Astrocyte (in vitro differentiated cells and primary cell): ENCODE data around the gene GRK2. TPM values are rescaled to one million over a fixed set of nuclear protein-coding genes. Genes with fewer than 3 reads are reported as not detected.

Experiments
- DNase-seq: peaks from one replicate; pipeline ENCODE4 v3.0.0-alpha.2; 2010; ENCODE audit warnings: low read depth
- FAIRE-seq: peaks from 2 replicates; lab custom pipeline; 2011; peaks lifted over from hg19 to GRCh38; lab: Jason Lieb, UNC
- H2AFZ ChIP-seq: 2 replicates; pipeline ENCODE4 v1.6.0; 2012; ENCODE audit warnings: low read depth, low read length, inconsistent platforms
- H3K27ac ChIP-seq: 2 replicates; pipeline ENCODE4 v1.5.1; 2011; ENCODE audit warnings: low read depth, low read length, inconsistent platforms
- H3K27me3 ChIP-seq: 2 replicates; pipeline ENCODE4 v1.6.0; 2011; ENCODE audit warnings: low read length, inconsistent platforms; ENCODE audit not compliant: insufficient read depth
- H3K36me3 ChIP-seq: 2 replicates; pipeline ENCODE4 v1.5.1; 2011; ENCODE audit warnings: low read length, inconsistent platforms; ENCODE audit not compliant: insufficient read depth
- H3K4me1 ChIP-seq: 2 replicates; pipeline ENCODE4 v1.5.1; 2011; ENCODE audit warnings: low read length, inconsistent platforms; ENCODE audit not compliant: insufficient read depth
- H3K4me2 ChIP-seq: 2 replicates; pipeline ENCODE4 v1.6.0; 2012; ENCODE audit warnings: low read length, inconsistent platforms
- H3K4me3 ChIP-seq: 2 replicates; pipeline ENCODE4 v1.5.1; 2011; ENCODE audit warnings: low read depth, mild to moderate bottlenecking, low read length, inconsistent platforms; ENCODE audit not compliant: insufficient read depth
- H3K79me2 ChIP-seq: 2 replicates; pipeline ENCODE4 v1.6.0; 2012; ENCODE audit warnings: mild to moderate bottlenecking, low read length, inconsistent platforms; ENCODE audit not compliant: insufficient read depth
- H3K9ac ChIP-seq: 2 replicates; pipeline ENCODE4 v1.6.0; 2012; ENCODE audit warnings: mild to moderate bottlenecking, low read length, inconsistent platforms
- H3K9me3 ChIP-seq: 2 replicates; pipeline ENCODE4 v1.5.1; 2012; ENCODE audit warnings: low read depth, mild to moderate bottlenecking, low read length, inconsistent platforms; ENCODE audit not compliant: insufficient read depth
- H4K20me1 ChIP-seq: 2 replicates; pipeline ENCODE4 v1.6.0; 2012; ENCODE audit warnings: low read length, inconsistent platforms; ENCODE audit not compliant: insufficient read depth
- H3K27ac Mint-ChIP-seq: one replicate; pipeline ENCODE4 v1.8.0; 2021; ENCODE audit warnings: mild to moderate bottlenecking, mixed read lengths; ENCODE audit not compliant: unreplicated experiment
- H3K27me3 Mint-ChIP-seq: one replicate; pipeline ENCODE4 v1.8.0; 2021; ENCODE audit warnings: low read depth, mixed read lengths; ENCODE audit not compliant: unreplicated experiment
- H3K36me3 Mint-ChIP-seq: one replicate; pipeline ENCODE4 v1.8.0; 2021; ENCODE audit warnings: low read depth, mixed read lengths; ENCODE audit not compliant: unreplicated experiment
- H3K4me1 Mint-ChIP-seq: one replicate; pipeline ENCODE4 v1.8.0; 2021; ENCODE audit warnings: low read depth, mixed read lengths; ENCODE audit not compliant: unreplicated experiment
- H3K4me3 Mint-ChIP-seq: one replicate; pipeline ENCODE4 v1.8.0; 2021; ENCODE audit warnings: mild to moderate bottlenecking, moderate library complexity, mixed read lengths; ENCODE audit not compliant: unreplicated experiment
- H3K9me3 Mint-ChIP-seq: one replicate; pipeline ENCODE4 v1.8.0; 2021; ENCODE audit warnings: mild to moderate bottlenecking, mixed read lengths; ENCODE audit not compliant: unreplicated experiment
- CTCF ChIP-seq: IDR thresholded peaks from 2 replicates; pipeline ENCODE4 v1.5.1; 2011; ENCODE audit warnings: low read depth, mild to moderate bottlenecking, inconsistent platforms, low read length, moderate library complexity; ENCODE audit not compliant: insufficient read depth
- EZH2 ChIP-seq: IDR thresholded peaks from 2 replicates; pipeline ENCODE4 v1.6.1; 2012; ENCODE audit warnings: mild to moderate bottlenecking, low read length, inconsistent platforms; ENCODE audit not compliant: insufficient read depth
- total RNA-seq: library from RNA; stranded (reverse); gene quantifications from 2 replicates; pipeline ENCODE4 v1.2.1, GENCODE V29; 2021

The GRK2 gene
- total RNA-seq, 1 donor from 2014 or later: 34.0 TPM

GRCh38 chr11:67237574-67237973 lies 28.7 kb upstream of the GRK2 start:
- H3K9ac ChIP-seq: no peak overlapping the region
- Mint-ChIP-seq H3K27ac (no peak overlapping the region), H3K4me3 (no peak overlapping the region), H3K9me3 (no peaks in the 10 kb centered on the region), H3K4me1 (peaks cover 23% of the 10 kb centered on the region), H3K27me3 (no peaks in the 10 kb centered on the region), H3K36me3 (peaks cover under 1% of the 10 kb centered on the region)
- no peaks in the 10 kb centered on the region for H3K27me3 ChIP-seq
- no peak overlapping the region for H2AFZ ChIP-seq
- FAIRE-seq (no peak), DNase-seq (no peak)
- H3K4me2 ChIP-seq: no peak overlapping the region
- peaks cover 5% of the 10 kb centered on the region for H3K36me3 ChIP-seq
- no peak overlapping the region for H3K27ac ChIP-seq
- peaks cover 47% of the 10 kb centered on the region for H4K20me1 ChIP-seq
- no peak overlapping the region for H3K4me3 ChIP-seq
- TF ChIP-seq EZH2 (no peak), CTCF (no peak)
- no peaks in the 10 kb centered on the region for H3K9me3 ChIP-seq
- H3K4me1 ChIP-seq: peaks cover 20% of the 10 kb centered on the region
- H3K79me2 ChIP-seq: peaks cover 42% of the 10 kb centered on the region

GRCh38 chr11:67238894-67239782 lies 27.1 kb upstream of the GRK2 start:
- no peaks in the 10 kb centered on the region for H3K27me3 Mint-ChIP-seq
- Histone ChIP-seq H2AFZ (no peak overlapping the region), H3K4me3 (peak overlapping the region; percentile 52), H3K27me3 (no peaks in the 10 kb centered on the region), H3K9me3 (no peaks in the 10 kb centered on the region), H3K9ac (peak overlapping the region; percentile 57), H3K4me2 (peak overlapping the region; percentile 97), H3K36me3 (peaks cover 11% of the 10 kb centered on the region), H3K79me2 (peaks cover 57% of the 10 kb centered on the region), H4K20me1 (peaks cover 57% of the 10 kb centered on the region), H3K27ac (peak overlapping the region; percentile 46), H3K4me1 (peaks cover 21% of the 10 kb centered on the region)
- H3K27ac Mint-ChIP-seq: peak overlapping the region; percentile 42
- FAIRE-seq (no peak), DNase-seq (no peak)
- no peaks in the 10 kb centered on the region for H3K9me3 Mint-ChIP-seq
- peaks cover 8% of the 10 kb centered on the region for H3K36me3 Mint-ChIP-seq
- peak overlapping the region; percentile 100 for H3K4me3 Mint-ChIP-seq
- no peak for TF ChIP-seq CTCF
- TF ChIP-seq EZH2: no peak
- peaks cover 29% of the 10 kb centered on the region for H3K4me1 Mint-ChIP-seq
